HEK293 (cell line): Measurements from ENCODE around the gene PRPF19.

Source experiments
- CTCF ChIA-PET: fragments of 350-600 bp; formaldehyde crosslinking; extraction: SDS; loops from one replicate; lab custom pipeline; 2021; ENCODE audit warnings: antibody characterized with exemption; lab: Yijun Ruan, JAX
- POLR2A ChIA-PET: fragments of 300-600 bp; formaldehyde crosslinking; extraction: SDS; loops from one replicate; lab custom pipeline; 2020; ENCODE audit warnings: antibody characterized with exemption, inconsistent platforms; lab: Yijun Ruan, JAX
- H3K27ac ChIP-seq: fragments of 200-500 bp; sonication (Bioruptor generic); 2 replicates; pipeline ENCODE4 v1.5.1; 2014; ENCODE audit warnings: low read depth, low read length, control low read depth, inconsistent platforms; ENCODE audit errors: extremely low read depth
- H3K36me3 ChIP-seq, 2 experiments: fragments of 200-500 bp in 1 of 2; sonication (Bioruptor generic) in 1 of 2; 1 replicate in 1 of 2; 2 replicates in 1 of 2; pipeline ENCODE4 v1.5.1; 2014 to 2017; ENCODE audit warnings: inconsistent platforms in 2 of 2, low read length in 2 of 2; ENCODE audit not compliant: control insufficient read depth in 2 of 2, insufficient read depth in 1 of 2
- H3K4me1 ChIP-seq: fragments of 200-500 bp; sonication (Bioruptor generic); 2 replicates; pipeline ENCODE4 v1.5.1; 2014; ENCODE audit warnings: mild to moderate bottlenecking, low read length, inconsistent platforms; ENCODE audit not compliant: control insufficient read depth, insufficient read depth
- H3K4me3 ChIP-seq: 2 replicates; pipeline ENCODE4 v1.5.1; 2011; ENCODE audit warnings: low read depth, mild to moderate bottlenecking, control low read depth, low read length, moderate library complexity
- H3K9me3 ChIP-seq: fragments of 200-500 bp; sonication (Bioruptor generic); 2 replicates; pipeline ENCODE4 v1.5.1; 2014; ENCODE audit warnings: low read depth, low read length, inconsistent platforms; ENCODE audit not compliant: control insufficient read depth, insufficient read depth
- EGR2 ChIP-seq: fragments of 450-650 bp; formaldehyde crosslinking; IDR thresholded peaks from 2 replicates; pipeline ENCODE4 v1.5.1; 2016; ENCODE audit warnings: low read depth, missing biosample characterization, missing genetic modification characterization
- MEIS1 ChIP-seq: sonication (generic); formaldehyde crosslinking; IDR thresholded peaks from 2 replicates; pipeline ENCODE4 v1.8.1; 2022; ENCODE audit warnings: missing genetic modification reagents, mild to moderate bottlenecking, borderline replicate concordance
- PRDM4 ChIP-seq: fragments of 450-650 bp; formaldehyde crosslinking; IDR thresholded peaks from 2 replicates; pipeline ENCODE4 v1.5.1; 2017; ENCODE audit warnings: missing biosample characterization, missing genetic modification characterization
- ZNF16 ChIP-seq: fragments of 450-650 bp; formaldehyde crosslinking; IDR thresholded peaks from 2 replicates; pipeline ENCODE4 v1.5.1; 2016; ENCODE audit warnings: low read depth, missing biosample characterization, missing genetic modification characterization
- ZNF211 ChIP-seq: fragments of 450-650 bp; formaldehyde crosslinking; IDR thresholded peaks from 2 replicates; pipeline ENCODE4 v1.5.1; 2016; ENCODE audit warnings: low read depth, missing biosample characterization, missing genetic modification characterization
- ZNF664 ChIP-seq: fragments of 450-650 bp; formaldehyde crosslinking; IDR thresholded peaks from 2 replicates; pipeline ENCODE4 v1.5.1; 2016; ENCODE audit warnings: missing biosample characterization, missing genetic modification characterization
- ZSCAN18 ChIP-seq: fragments of 450-650 bp; formaldehyde crosslinking; IDR thresholded peaks from 2 replicates; pipeline ENCODE4 v1.5.1; 2016; ENCODE audit warnings: missing biosample characterization, missing genetic modification characterization
- TF ChIP-seq, protein P1 (sequence below): fragments of 450-650 bp; formaldehyde crosslinking; IDR thresholded peaks from 2 replicates; pipeline ENCODE4 v1.5.1; 2016; ENCODE audit warnings: missing biosample characterization, missing genetic modification characterization
- TF ChIP-seq, protein P2 (sequence below): fragments of 450-650 bp; formaldehyde crosslinking; IDR thresholded peaks from 2 replicates; pipeline ENCODE4 v1.5.1; 2016; ENCODE audit warnings: missing biosample characterization, missing genetic modification characterization
- TF ChIP-seq, protein P3 (sequence below): fragments of 450-650 bp; formaldehyde crosslinking; IDR thresholded peaks from 2 replicates; pipeline ENCODE4 v1.5.1; 2016; ENCODE audit warnings: missing biosample characterization, missing genetic modification characterization, borderline replicate concordance
- TF ChIP-seq, protein P4 (sequence below): fragments of 450-650 bp; formaldehyde crosslinking; IDR thresholded peaks from 2 replicates; pipeline ENCODE4 v1.5.1; 2016; ENCODE audit warnings: missing biosample characterization, missing genetic modification characterization

Gene PRPF19

GRCh38 chr11:60933416-60934123 is 27.2 kb upstream of the PRPF19 start:
- Histone ChIP-seq H3K9me3 (no peaks in the 10 kb centered on the region), H3K4me3 (no peak overlapping the region), H3K27ac (no peak overlapping the region), H3K36me3 (peaks cover 0 to 69% of the 10 kb centered on the region in 2 experiments; a peak in 1 of 3 replicates), H3K4me1 (no peaks in the 10 kb centered on the region)
- TF ChIP-seq ZNF16 (tag by site-specific recombination) (no peak), EGR2 (tag by site-specific recombination) (0 out of 2 replicates have a peak, but pooled peaks have one; percentile 25)
- ChIA-PET POLR2A (interaction anchor here (1.0 kb wide), 2 partner anchors 15 to 20 kb away, joined by 3 read pairs; no protein-coding TSS in a partner anchor), CTCF (interaction anchor here (0.7 kb wide), 1 partner anchor 196 kb away, joined by 4 read pairs; no protein-coding TSS in a partner anchor)

- TF ChIP-seq, protein P1, sequence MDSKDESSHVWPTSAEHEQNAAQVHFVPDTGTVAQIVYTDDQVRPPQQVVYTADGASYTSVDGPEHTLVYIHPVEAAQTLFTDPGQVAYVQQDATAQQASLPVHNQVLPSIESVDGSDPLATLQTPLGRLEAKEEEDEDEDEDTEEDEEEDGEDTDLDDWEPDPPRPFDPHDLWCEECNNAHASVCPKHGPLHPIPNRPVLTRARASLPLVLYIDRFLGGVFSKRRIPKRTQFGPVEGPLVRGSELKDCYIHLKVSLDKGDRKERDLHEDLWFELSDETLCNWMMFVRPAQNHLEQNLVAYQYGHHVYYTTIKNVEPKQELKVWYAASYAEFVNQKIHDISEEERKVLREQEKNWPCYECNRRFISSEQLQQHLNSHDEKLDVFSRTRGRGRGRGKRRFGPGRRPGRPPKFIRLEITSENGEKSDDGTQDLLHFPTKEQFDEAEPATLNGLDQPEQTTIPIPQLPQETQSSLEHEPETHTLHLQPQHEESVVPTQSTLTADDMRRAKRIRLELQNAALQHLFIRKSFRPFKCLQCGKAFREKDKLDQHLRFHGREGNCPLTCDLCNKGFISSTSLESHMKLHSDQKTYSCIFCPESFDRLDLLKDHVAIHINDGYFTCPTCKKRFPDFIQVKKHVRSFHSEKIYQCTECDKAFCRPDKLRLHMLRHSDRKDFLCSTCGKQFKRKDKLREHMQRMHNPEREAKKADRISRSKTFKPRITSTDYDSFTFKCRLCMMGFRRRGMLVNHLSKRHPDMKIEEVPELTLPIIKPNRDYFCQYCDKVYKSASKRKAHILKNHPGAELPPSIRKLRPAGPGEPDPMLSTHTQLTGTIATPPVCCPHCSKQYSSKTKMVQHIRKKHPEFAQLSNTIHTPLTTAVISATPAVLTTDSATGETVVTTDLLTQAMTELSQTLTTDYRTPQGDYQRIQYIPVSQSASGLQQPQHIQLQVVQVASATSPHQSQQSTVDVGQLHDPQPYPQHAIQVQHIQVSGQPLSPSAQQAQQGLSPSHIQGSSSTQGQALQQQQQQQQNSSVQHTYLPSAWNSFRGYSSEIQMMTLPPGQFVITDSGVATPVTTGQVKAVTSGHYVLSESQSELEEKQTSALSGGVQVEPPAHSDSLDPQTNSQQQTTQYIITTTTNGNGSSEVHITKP (tag by site-specific recombination) = peak; percentile 86
- TF ChIP-seq PRDM4 = no peak
- no peak for TF ChIP-seq ZNF664 (tag by site-specific recombination)
- TF ChIP-seq, protein P2, sequence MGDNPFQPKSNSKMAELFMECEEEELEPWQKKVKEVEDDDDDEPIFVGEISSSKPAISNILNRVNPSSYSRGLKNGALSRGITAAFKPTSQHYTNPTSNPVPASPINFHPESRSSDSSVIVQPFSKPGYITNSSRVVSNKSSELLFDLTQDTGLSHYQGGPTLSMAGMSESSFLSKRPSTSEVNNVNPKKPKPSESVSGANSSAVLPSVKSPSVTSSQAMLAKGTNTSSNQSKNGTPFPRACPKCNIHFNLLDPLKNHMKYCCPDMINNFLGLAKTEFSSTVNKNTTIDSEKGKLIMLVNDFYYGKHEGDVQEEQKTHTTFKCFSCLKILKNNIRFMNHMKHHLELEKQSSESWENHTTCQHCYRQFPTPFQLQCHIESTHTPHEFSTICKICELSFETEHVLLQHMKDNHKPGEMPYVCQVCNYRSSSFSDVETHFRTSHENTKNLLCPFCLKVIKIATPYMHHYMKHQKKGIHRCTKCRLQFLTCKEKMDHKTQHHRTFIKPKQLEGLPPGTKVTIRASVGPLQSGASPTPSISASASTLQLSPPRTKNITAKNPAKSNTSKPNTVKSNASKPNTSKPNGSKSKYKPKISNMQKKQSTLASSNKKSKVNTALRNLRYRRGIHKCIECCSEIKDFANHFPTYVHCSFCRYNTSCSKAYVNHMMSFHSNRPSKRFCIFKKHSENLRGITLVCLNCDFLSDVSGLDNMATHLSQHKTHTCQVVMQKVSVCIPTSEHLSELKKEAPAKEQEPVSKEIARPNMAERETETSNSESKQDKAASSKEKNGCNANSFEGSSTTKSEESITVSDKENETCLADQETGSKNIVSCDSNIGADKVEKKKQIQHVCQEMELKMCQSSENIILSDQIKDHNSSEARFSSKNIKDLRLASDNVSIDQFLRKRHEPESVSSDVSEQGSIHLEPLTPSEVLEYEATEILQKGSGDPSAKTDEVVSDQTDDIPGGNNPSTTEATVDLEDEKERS (tag by site-specific recombination) = no peak
- no peak overlapping the region for H3K27ac ChIP-seq
- peaks cover 0 to 77% of the 10 kb centered on the region in 2 experiments; a peak in 1 of 3 replicates for H3K36me3 ChIP-seq
- H3K4me1 ChIP-seq = no peaks in the 10 kb centered on the region
- POLR2A ChIA-PET = interaction anchor here (0.7 to 1.0 kb wide), 3 partner anchors 16 to 161 kb away, joined by 3 to 4 read pairs (median 3); no protein-coding TSS in a partner anchor
- no peaks in the 10 kb centered on the region for H3K9me3 ChIP-seq
- no peak overlapping the region for H3K4me3 ChIP-seq
- CTCF ChIA-PET = interaction anchor here (0.6 to 0.7 kb wide), 2 partner anchors 22 to 197 kb away, joined by 4 to 5 read pairs; no protein-coding TSS in a partner anchor
Observed at GRCh38 chr11:60932605-60933356, 26.4 kb upstream of the PRPF19 start.

- POLR2A ChIA-PET = interaction anchor here (1.4 kb wide), 1 partner anchor 17 kb away, joined by 4 read pairs; no protein-coding TSS in a partner anchor
- TF ChIP-seq ZNF211 (tag by site-specific recombination) (no peak), ZSCAN18 (tag by site-specific recombination) (no peak), MEIS1 (CRISPR knock-in tag) (no peak)
- TF ChIP-seq, protein P3, sequence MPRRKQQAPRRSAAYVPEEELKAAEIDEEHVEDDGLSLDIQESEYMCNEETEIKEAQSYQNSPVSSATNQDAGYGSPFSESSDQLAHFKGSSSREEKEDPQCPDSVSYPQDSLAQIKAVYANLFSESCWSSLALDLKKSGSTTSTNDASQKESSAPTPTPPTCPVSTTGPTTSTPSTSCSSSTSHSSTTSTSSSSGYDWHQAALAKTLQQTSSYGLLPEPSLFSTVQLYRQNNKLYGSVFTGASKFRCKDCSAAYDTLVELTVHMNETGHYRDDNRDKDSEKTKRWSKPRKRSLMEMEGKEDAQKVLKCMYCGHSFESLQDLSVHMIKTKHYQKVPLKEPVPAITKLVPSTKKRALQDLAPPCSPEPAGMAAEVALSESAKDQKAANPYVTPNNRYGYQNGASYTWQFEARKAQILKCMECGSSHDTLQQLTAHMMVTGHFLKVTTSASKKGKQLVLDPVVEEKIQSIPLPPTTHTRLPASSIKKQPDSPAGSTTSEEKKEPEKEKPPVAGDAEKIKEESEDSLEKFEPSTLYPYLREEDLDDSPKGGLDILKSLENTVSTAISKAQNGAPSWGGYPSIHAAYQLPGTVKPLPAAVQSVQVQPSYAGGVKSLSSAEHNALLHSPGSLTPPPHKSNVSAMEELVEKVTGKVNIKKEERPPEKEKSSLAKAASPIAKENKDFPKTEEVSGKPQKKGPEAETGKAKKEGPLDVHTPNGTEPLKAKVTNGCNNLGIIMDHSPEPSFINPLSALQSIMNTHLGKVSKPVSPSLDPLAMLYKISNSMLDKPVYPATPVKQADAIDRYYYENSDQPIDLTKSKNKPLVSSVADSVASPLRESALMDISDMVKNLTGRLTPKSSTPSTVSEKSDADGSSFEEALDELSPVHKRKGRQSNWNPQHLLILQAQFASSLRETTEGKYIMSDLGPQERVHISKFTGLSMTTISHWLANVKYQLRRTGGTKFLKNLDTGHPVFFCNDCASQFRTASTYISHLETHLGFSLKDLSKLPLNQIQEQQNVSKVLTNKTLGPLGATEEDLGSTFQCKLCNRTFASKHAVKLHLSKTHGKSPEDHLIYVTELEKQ (tag by site-specific recombination) = no peak
- TF ChIP-seq, protein P4, sequence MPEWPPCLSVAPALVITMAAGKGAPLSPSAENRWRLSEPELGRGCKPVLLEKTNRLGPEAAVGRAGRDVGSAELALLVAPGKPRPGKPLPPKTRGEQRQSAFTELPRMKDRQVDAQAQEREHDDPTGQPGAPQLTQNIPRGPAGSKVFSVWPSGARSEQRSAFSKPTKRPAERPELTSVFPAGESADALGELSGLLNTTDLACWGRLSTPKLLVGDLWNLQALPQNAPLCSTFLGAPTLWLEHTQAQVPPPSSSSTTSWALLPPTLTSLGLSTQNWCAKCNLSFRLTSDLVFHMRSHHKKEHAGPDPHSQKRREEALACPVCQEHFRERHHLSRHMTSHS = no peak
- TF ChIP-seq, all 188 proteins: peak for 0
- no peaks in the 10 kb centered on the region for H3K4me1 ChIP-seq
- CTCF ChIA-PET = no interaction called here
- H3K4me3 ChIP-seq = no peak overlapping the region
- no peak overlapping the region for H3K27ac ChIP-seq
- peaks cover 0 to 85% of the 10 kb centered on the region in 2 experiments; a peak in 1 of 3 replicates for H3K36me3 ChIP-seq
- H3K9me3 ChIP-seq = no peaks in the 10 kb centered on the region
Observed at GRCh38 chr11:60931917-60932316, 25.5 kb upstream of the PRPF19 start.
